Measurements from ENCODE around the gene PLEKHS1.
"Not testable (repeated sequence)": the region's sequence is repeated elsewhere in the genome, so short reads cannot be mapped to it uniquely, and the experiment has no call there.

The PLEKHS1 gene

DNA sequence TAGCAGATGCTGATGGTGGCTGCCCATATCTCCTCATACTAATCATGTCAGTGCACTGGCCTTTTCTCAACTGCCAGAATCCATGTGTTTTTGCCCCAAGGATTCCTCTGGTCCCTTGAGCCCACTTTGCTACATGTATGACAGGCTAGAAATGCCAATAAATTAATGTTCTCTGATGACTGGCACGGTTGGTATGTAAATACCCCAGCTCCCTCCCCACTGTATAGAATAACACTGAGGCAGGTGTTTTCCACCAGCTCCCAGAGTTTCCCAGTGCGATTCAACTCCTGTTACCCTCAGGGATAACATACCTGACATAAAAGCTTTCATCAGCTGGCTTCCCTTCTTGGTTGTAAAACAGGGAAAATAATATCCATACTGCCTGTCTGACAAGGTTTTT is 9.0 kb upstream of the PLEKHS1 start:
- no peak for DNase-seq

- no peak for DNase-seq
These were observed 7.9 kb upstream of the PLEKHS1 start for GRCh38 chr10:113743594-113743993.

- no peak for DNase-seq
These were observed 6.1 kb upstream of the PLEKHS1 start for GRCh38 chr10:113745374-113745773.

DNA sequence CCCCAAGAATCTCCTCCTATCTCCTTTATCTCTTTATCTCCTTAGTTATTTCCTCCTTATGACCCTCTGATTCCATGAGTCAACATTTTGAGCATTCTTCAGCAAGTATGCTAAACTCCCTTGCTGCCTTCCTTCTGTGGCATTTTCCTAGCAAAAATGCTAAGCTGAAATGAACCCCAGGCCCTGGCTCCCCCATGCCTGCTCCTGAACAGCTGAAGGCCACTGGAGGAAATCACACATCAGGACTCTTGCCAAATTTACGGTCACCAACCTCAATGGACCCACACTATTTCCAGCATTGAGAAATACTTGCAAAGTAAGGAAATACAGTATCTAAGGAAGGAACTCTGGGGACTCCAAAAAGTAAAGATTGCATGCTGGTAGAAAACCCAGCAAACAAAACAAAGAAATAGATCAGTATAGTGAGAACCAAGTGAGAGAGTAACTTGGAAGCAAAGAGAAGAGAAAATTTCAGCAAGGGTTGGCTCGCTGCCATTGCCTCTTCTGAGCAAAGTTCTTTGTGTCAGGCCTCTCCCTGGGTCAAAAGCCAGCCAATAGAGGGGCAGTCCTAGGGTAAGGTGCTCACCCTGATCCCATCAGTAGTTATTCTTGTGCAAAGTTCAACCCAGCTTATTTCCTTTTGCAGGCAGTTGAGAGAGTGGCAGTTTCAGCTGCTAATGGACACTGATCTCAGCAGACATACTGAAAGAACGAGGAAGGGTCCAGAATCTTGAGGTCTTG is 5.1 kb upstream of the PLEKHS1 start:
- no peak for DNase-seq

DNA sequence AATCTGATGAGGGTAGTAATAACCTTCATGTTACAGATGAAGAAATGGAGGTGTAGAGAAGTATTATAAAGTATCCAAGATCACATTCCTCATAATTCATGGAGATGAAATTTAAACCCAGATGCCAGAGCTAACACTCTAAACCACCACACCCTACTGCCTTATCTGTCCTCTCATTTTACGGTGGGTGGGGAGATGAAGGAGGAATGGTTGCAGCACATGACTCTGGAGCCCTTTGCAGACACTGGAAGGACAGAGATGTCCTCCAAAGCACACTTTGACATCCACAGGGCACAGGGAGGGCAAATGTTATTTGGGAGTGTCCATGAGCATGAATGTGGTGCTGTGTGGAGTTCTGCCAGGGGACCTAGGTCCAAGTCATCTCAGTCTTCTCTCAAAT is 1.1 kb downstream of the PLEKHS1 start:
- DNase-seq = no peak

- DNase-seq = peak; percentile 59
These were observed 1.7 kb downstream of the PLEKHS1 start for GRCh38 chr10:113753020-113753692.

DNA sequence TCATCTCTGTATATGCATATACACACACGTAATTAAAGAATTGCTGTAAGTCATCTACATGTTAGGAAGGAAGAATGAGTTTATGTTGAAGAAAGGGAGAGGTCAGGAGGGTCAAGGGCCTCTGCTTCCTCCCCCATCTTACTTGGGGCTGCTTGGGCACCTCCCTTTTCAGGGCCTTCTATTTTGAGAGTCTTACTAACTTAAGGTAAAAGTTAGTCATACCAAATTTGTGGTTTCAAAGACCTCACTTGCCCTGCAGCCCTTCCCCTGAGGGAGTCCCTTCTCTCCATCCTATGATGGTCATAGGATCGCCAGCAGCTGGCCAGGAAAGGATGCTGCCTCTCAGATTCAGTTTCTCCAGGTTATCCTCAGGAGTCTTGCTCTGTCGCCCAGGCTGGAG is 2.6 kb downstream of the PLEKHS1 start:
- DNase-seq = no peak

GRCh38 chr10:113754768-113755167 is 3.3 kb downstream of the PLEKHS1 start:
- DNase-seq = no peak

DNA sequence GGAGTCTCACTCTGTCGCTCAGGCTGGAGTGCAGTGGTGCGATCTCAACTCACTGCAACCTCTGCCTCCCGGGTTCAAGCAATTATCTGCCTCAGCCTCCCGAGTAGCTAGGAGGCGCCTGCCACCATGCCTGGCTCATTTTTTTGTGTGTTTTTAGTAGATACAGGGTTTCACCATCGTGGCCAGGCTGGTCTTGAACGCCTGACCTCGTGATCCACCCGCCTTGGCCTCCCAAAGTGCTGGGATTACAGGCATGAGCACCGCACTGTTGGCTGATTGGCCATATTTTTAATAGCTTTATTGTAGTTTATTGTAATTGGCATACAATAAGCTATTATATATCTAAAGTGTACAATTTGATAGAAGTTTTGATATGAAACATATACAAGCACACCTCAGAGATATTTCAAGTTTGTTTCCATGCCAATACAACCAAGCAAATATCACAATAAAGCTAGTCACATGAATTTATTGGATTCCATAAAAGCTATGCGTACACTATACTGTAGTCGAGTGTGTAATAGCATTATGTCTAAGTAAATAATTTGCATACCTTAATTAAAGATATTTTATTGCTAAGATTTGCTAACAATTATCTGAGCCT is 5.6 kb downstream of the PLEKHS1 start:
- DNase-seq = no peak

DNA sequence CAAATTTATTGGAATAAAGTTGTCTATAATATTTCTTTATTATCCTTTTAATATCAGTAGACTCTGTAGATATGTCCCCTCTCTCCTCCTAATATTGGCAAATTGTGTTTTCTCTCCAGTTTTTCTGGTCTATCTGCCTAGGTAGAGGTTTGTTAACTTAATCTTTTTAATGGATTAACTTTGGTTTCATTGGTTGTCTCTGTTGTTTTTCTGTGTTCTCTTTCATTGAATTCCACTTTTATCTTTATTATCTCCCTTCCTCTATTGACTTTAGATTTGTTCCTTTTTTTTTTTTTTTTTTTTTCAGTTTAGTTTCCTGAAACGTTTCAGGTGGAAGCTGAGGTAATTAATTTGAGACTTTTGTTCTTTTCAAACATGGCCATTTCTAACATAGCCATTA is 10.6 kb downstream of the PLEKHS1 start:
- no peak for DNase-seq

GRCh38 chr10:113764582-113764981 is 13.1 kb downstream of the PLEKHS1 start:
- no peak for DNase-seq

DNA sequence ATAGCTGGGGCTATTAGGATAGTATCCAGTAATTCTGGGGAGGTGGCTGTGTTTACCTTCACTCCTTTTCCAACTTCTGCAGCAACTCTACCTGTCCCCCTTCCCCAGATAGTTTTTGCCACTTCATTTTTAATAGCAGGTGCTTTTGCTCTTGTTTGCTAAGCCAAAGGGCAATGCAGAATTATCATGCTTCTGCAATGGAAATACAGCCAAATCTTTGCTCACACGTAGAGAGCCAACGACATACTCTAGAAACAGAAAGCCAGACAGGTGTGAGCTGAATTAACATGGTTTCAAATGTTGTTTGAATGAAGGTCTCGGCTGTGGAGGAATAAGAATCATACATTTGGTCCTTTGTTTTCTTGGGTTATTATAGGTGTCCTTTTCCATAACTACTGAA is 14.4 kb downstream of the PLEKHS1 start:
- DNase-seq = no peak

GRCh38 chr10:113767222-113767621 is 15.7 kb downstream of the PLEKHS1 start:
- no peak for DNase-seq

DNA sequence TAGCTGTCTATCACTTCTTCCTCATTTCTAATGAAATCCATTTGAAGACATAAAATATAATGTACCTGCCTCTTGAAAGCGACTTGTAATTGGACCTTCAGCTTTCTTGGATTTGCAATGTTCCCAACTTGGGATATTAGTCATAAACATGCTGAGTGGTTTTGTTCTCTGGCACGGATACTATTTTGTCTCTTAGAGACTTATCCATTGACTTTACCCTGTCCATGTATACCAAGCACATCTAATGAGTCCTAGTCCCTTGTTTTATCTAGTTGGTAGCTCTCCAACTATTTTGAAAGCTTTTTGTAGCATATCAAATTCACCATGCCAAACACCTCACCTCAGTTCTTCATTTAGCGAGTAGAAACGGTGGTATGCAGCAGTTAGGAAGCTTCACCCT is 18.9 kb downstream of the PLEKHS1 start:
- no peak for DNase-seq

DNA sequence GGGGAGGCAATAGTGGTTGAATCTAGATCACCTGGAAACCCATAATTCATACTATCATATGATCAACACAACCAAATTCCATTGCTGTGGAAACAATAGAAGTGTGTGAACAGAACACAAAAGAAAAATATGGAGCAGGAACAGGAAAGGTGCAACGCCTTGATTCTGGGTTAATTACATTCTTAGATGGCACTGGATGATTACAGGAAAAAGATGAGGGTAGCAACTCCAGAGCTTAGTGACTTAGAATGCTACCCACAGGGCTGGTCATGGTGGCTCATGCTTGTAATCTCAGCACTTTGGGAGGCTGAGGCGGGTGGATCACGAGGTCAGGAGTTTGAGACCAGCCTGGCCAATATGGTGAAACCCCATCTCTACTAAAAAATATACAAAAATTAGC is 19.6 kb downstream of the PLEKHS1 start:
- not testable (repeated sequence) for DNase-seq

- no peak for DNase-seq
These were observed 24.3 kb downstream of the PLEKHS1 start for GRCh38 chr10:113775686-113776294.

DNA sequence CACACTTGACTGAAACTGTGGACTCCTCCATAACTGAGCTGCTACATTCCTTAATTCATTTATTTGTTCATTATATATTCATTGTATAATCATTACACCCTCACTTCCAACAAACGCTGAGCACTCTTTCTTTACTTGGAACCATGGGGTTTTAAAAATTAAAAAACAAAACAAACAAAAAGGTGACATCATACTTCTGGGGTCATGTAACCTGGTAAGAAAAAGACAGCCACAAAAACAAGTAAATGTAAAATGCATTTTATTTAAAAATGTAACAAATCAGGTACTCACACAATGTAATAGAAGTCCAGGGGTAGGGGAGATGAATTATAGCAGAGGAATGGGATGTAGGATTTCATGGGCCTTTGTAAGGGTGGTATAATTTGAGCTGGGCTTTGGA is 25.1 kb downstream of the PLEKHS1 start:
- no peak for DNase-seq

DNA sequence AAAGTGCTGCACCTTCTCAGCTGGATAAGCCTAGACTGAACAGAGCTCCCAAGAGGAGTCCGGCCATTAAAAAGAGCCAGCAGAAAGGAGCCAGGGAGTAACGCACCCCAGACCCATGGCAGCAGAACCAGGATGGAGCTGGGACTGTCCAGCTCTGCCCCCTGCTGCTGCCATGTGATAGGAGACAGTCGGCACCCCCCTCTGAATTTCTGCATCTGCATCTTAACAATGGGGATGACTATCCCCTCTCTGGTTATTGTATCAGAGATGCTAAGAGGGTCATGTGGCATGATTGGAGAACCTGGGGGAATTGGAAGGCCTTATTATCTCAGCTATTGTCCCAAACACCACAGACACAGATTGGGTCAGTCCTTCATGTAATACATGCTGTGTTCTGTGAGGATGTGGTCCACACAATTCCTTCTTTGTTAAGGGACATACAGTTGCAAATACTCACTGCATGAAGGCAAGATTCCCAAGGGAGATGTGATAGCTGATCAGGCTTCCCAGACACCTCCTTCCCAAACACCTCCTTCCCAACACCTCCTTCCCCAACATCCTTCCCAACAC is 29.3 kb downstream of the PLEKHS1 start:
- DNase-seq = no peak

- DNase-seq = no peak
These were observed 30.9 kb downstream of the PLEKHS1 start for GRCh38 chr10:113782367-113782766.

DNA sequence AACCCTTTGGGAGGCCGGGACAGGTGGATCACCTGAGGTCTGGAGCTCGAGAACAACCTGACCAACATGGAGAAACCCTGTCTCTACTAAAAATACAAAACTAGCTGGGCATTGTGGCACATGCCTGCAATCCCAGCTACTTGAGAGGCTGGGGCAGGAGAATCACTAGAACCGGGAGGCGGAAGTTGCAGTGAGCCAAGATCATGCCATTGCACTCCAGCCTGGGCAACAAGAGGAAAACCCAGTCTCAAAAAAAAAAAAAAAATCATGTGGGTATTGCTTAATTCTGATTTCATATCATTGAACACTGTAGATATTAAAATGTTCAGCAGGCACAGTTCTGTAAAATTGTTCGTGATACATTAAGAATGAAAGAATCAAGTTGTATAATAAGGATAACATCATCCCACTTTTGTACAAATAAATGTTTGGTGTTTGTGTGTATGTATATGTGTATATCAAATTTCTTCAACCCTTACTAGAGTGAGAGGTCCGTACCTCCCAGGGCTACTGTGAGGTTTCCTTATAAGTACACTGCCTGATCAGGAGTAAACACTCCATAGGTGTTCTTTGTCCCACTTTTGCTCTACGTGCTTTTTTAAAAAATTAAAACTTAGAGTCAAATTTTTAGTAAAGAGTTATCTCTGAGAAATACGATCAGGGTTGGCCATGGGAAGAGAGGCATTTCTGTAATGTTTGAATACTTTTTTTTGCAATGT is 31.7 kb downstream of the PLEKHS1 start:
- DNase-seq = no peak

GRCh38 chr10:113788604-113789083 is 37.2 kb downstream of the PLEKHS1 start:
- DNase-seq = no peak

DNA sequence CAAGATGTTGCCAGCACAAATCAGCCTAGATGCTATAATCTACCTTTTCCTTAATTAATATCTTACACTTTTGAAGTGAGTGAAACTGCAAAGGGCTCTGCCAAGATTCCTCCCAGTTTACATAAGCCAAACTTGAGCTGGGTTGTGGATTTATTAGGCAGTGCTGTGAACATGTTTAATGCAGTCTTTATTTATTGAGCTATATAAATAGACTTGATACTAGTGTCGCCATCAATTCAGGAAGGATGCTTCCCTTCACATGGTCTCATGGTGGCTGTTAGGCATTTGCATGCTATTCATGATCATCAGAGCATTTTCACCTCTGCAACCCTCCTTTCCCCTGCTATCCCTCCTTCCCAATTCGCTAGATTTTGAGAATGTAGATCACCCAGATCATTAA is 40.2 kb downstream of the PLEKHS1 start:
- no peak for DNase-seq

DNA sequence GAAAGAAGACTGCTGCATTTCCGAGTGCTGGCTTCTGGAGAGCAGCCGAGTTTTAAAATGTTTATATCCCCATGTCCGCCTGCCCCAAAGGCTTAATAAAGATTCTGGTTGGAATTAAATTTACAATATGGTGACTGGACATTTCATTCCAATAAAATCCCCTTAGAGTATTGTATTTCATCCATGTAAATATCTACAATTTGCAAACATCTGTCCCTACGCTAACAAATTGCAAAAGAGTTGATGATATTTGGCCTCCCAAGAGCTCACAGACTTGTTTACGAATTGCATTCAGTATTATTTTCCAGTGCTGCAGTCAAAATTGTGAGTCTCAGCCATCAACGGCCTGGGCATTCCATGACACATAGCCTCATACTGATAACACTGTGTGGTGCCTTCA is 50.1 kb downstream of the PLEKHS1 start:
- DNase-seq = no peak
